Keratinocyte (primary cell): ENCODE measurements around the gene DNAH17. TPM values are rescaled to one million over a fixed set of nuclear protein-coding genes. Genes with fewer than 3 reads are reported as not detected.

ENCODE experiments used
- DNase-seq: peaks from one replicate; pipeline ENCODE4 v3.0.0-alpha.2; 2011; ENCODE audit warnings: low read depth, missing footprints, low spot score
- FAIRE-seq: peaks from 2 replicates; lab custom pipeline; 2011; peaks lifted over from hg19 to GRCh38; lab: Jason Lieb, UNC
- H2AFZ ChIP-seq: 2 replicates; pipeline ENCODE4 v1.6.0; 2012; ENCODE audit warnings: low read length, control low read depth, inconsistent platforms; ENCODE audit not compliant: control insufficient read depth
- H3K27ac ChIP-seq: 2 replicates; pipeline ENCODE4 v1.5.1; 2011; ENCODE audit warnings: low read length; ENCODE audit not compliant: control insufficient read depth, insufficient read depth
- H3K27me3 ChIP-seq: 3 replicates; pipeline ENCODE4 v1.6.0; 2011; ENCODE audit warnings: low read length; ENCODE audit not compliant: control insufficient read depth, insufficient read depth; ENCODE audit errors: extremely low read depth
- H3K36me3 ChIP-seq, 2 experiments: 2 replicates in 1 of 2; 3 replicates in 1 of 2; pipeline ENCODE4 v1.5.1; 2011; ENCODE audit warnings: low read length in 2 of 2, mild to moderate bottlenecking in 1 of 2; ENCODE audit not compliant: control insufficient read depth in 2 of 2, insufficient read depth in 2 of 2; ENCODE audit errors: extremely low read depth in 1 of 2
- H3K4me1 ChIP-seq: 3 replicates; pipeline ENCODE4 v1.5.1; 2011; ENCODE audit warnings: low read length; ENCODE audit not compliant: control insufficient read depth, insufficient read depth; ENCODE audit errors: extremely low read depth
- H3K4me2 ChIP-seq: 3 replicates; pipeline ENCODE4 v1.6.0; 2011; ENCODE audit warnings: low read depth, low read length; ENCODE audit not compliant: control insufficient read depth, insufficient read depth; ENCODE audit errors: extremely low read depth
- H3K4me3 ChIP-seq, 3 experiments: fragments of 200-600 bp in 1 of 3; sonication (generic) in 1 of 3; 2 replicates in 2 of 3; 3 replicates in 1 of 3; pipeline ENCODE4 v1.5.1; 2011 to 2016; ENCODE audit warnings: low read length in 3 of 3, mild to moderate bottlenecking in 3 of 3, control low read depth in 2 of 3, inconsistent platforms in 1 of 3, low read depth in 1 of 3, mixed read lengths in 1 of 3, mixed run types in 1 of 3, moderate library complexity in 1 of 3; ENCODE audit not compliant: control insufficient read depth in 2 of 3, insufficient read depth in 2 of 3; ENCODE audit errors: extremely low read depth in 1 of 3
- H3K79me2 ChIP-seq: 2 replicates; pipeline ENCODE4 v1.6.0; 2012; ENCODE audit warnings: low read length; ENCODE audit not compliant: control insufficient read depth, insufficient read depth
- H3K9ac ChIP-seq: 3 replicates; pipeline ENCODE4 v1.6.0; 2011; ENCODE audit warnings: low read length; ENCODE audit not compliant: control insufficient read depth, insufficient read depth; ENCODE audit errors: extremely low read depth
- H3K9me1 ChIP-seq: 3 replicates; pipeline ENCODE4 v1.6.0; 2011; ENCODE audit warnings: low read length; ENCODE audit not compliant: control insufficient read depth, insufficient read depth; ENCODE audit errors: extremely low read depth
- H3K9me3 ChIP-seq: 2 replicates; pipeline ENCODE4 v1.5.1; 2012; ENCODE audit warnings: low read depth, low read length; ENCODE audit not compliant: control insufficient read depth
- H4K20me1 ChIP-seq: 3 replicates; pipeline ENCODE4 v1.6.0; 2011; ENCODE audit warnings: low read length; ENCODE audit not compliant: control insufficient read depth, insufficient read depth; ENCODE audit errors: extremely low read depth
- CTCF ChIP-seq, 3 experiments: IDR thresholded peaks in 1 of 3; conservative IDR thresholded peaks in 1 of 3; optimal IDR thresholded peaks in 1 of 3; 2 replicates in 2 of 3; 3 replicates in 1 of 3; pipeline versions ENCODE3 to v1.5.1; 2011; ENCODE audit warnings: low read length in 3 of 3, mild to moderate bottlenecking in 3 of 3, moderate library complexity in 2 of 3, control low read depth in 1 of 3, inconsistent platforms in 1 of 3; ENCODE audit not compliant: insufficient read depth in 2 of 3; ENCODE audit errors: extremely low read depth in 1 of 3
- EZH2 ChIP-seq: IDR thresholded peaks from one replicate; pipeline ENCODE4 v1.6.1; 2012; ENCODE audit warnings: inconsistent platforms, mild to moderate bottlenecking, low read length, moderate library complexity
- dilution Hi-C: fragments of 300-500 bp; cut with MboI; formaldehyde crosslinking; loops from one replicate; pipeline ENCODE4 v1.7.0; 2020; ENCODE audit warnings: low sequenced_read_pairs; ENCODE audit not compliant: extremely low pct_ligation_motif_present
- polyA plus RNA-seq, 5 experiments: library from polyadenylated mRNA; depleted of rRNA in 3 of 5; stranded (reverse) in 3 of 5; stranded (forward) in 1 of 5; unstranded in 1 of 5; fragments of >200 nt; gene quantifications; 1 replicate in 1 of 5; 2 replicates in 3 of 5; 3 replicates in 1 of 5; pipeline versions ENCODE4 v1.2.1 to v1.2.3, GENCODE V29; 2011 to 2012; ENCODE audit warnings: missing spikeins in 2 of 5, low read depth in 1 of 5, low replicate concordance in 1 of 5

Gene DNAH17
- polyA plus RNA-seq, 1 donor (not counting 4 experiments of a cell fraction or from before 2014, with no cell fraction given), result 0.16 TPM

- Histone ChIP-seq H3K9me3 (no peaks in the 10 kb centered on the region), H3K27ac (no peak overlapping the region), H2AFZ (no peak overlapping the region), H3K27me3 (no peaks in the 10 kb centered on the region), H4K20me1 (no peaks in the 10 kb centered on the region), H3K36me3 (peaks cover 20 to 22% of the 10 kb centered on the region in 2 experiments), H3K79me2 (no peaks in the 10 kb centered on the region), H3K4me2 (no peak overlapping the region), H3K4me3 (no peak overlapping the region), H3K9me1 (no peaks in the 10 kb centered on the region), H3K4me1 (no peaks in the 10 kb centered on the region), H3K9ac (no peak overlapping the region)
- dilution Hi-C loops, result no loop called here
- no peak for TF ChIP-seq CTCF (optimal IDR thresholded peaks at IDR 0.05 in 1 of 3, IDR thresholded peaks at IDR 0.05 in 1 of 3, conservative IDR thresholded peaks at IDR 0.05 in 1 of 3; ENCODE audit: extremely low read depth in 1 of 3, insufficient read depth in 2 of 3, low read length in 3 of 3)
- no peak for TF ChIP-seq EZH2
- FAIRE-seq, result no peak
- DNase-seq, result no peak
Observed at GRCh38 chr17:78428025-78428575, 149.1 kb downstream of the DNAH17 start.

- H2AFZ ChIP-seq, result no peak overlapping the region
- no peaks in the 10 kb centered on the region for H3K9me1 ChIP-seq
- TF ChIP-seq EZH2, result no peak
- TF ChIP-seq CTCF (optimal IDR thresholded peaks at IDR 0.05 in 1 of 3, IDR thresholded peaks at IDR 0.05 in 1 of 3, conservative IDR thresholded peaks at IDR 0.05 in 1 of 3; ENCODE audit: extremely low read depth in 1 of 3, insufficient read depth in 2 of 3, low read length in 3 of 3), result no peak
- H3K9ac ChIP-seq, result no peak overlapping the region
- H3K4me3 ChIP-seq, result no peak overlapping the region
- H3K4me1 ChIP-seq, result no peaks in the 10 kb centered on the region
- no peaks in the 10 kb centered on the region for H3K9me3 ChIP-seq
- H3K79me2 ChIP-seq, result no peaks in the 10 kb centered on the region
- no peak for DNase-seq
- no peak for FAIRE-seq
- no peaks in the 10 kb centered on the region for H3K27me3 ChIP-seq
- H4K20me1 ChIP-seq, result no peaks in the 10 kb centered on the region
- H3K27ac ChIP-seq, result no peak overlapping the region
- dilution Hi-C loops, result no loop called here
- H3K4me2 ChIP-seq, result no peak overlapping the region
- H3K36me3 ChIP-seq, result peaks cover 21 to 26% of the 10 kb centered on the region in 2 experiments
Observed at GRCh38 chr17:78427140-78427539, 150.1 kb downstream of the DNAH17 start.
